Peyer's patch (tissue), 4 donors: Measurements from ENCODE around the gene CNDP2.

ENCODE experiments used
- CTCF ChIP-seq, 6 experiments: fragments of 450-650 bp in 4 of 6; fragments of 200-600 bp in 2 of 6; sonication (generic) in 1 of 6; IDR thresholded peaks; one replicate each; pipeline ENCODE4 v1.5.1; 2017 to 2019; ENCODE audit warnings: antibody characterized with exemption in 6 of 6, mild to moderate bottlenecking in 3 of 6, moderate library complexity in 1 of 6
- POLR2A ChIP-seq, 2 donors: fragments of 450-650 bp; IDR thresholded peaks; one replicate each; pipeline ENCODE4 v1.5.1; 2017; ENCODE audit warnings: antibody characterized with exemption in 2 of 2, mild to moderate bottlenecking in 2 of 2, moderate library complexity in 2 of 2

GRCh38 chr18:74532511-74533025 is 36.4 kb downstream of the CNDP2 start:
- TF ChIP-seq CTCF (IDR thresholded peaks at IDR 0.05) (no peak), POLR2A (IDR thresholded peaks at IDR 0.05) (no peak)
